GM12878 (cell line): ENCODE measurements around the gene GRAMD1B. TPM values are rescaled to one million over a fixed set of nuclear protein-coding genes. Genes with fewer than 3 reads are reported as not detected.
A peak's percentile ranks its signal among the peaks of the same experiment; 100 is the strongest.

Experiments
- ATAC-seq: fragments of 200-7000 bp; cut with Tn5 transposase; 3 replicates; pipeline ENCODE4 v1.9.1; 2020; ENCODE audit warnings: mild to moderate bottlenecking, moderate library complexity
- BruUV-seq: library from RNA; stranded (reverse); fragments of 400-500 nt; replicated peaks from 2 replicates; lab custom pipeline; 2021; lab: Mats Ljungman, UMichigan
- CTCF ChIA-PET: fragments of 300-600 bp; sonication (Branson Sonifier 250); formaldehyde crosslinking; extraction: SDS; loops from one replicate; lab custom pipeline; 2021; ENCODE audit warnings: inconsistent platforms; lab: Yijun Ruan, JAX
- POLR2A ChIA-PET: fragments of 350-600 bp; formaldehyde crosslinking; extraction: SDS; loops from one replicate; lab custom pipeline; 2021; ENCODE audit warnings: inconsistent platforms; lab: Charles Lee
- RAD21 ChIA-PET: fragments of 300-600 bp; sonication (Branson Sonifier 250); formaldehyde crosslinking; loops from one replicate; lab custom pipeline; 2023; ENCODE audit warnings: antibody characterized with exemption; ENCODE audit not compliant: unreplicated experiment; lab: Charles Lee
- SMC1A ChIA-PET: fragments of 300-600 bp; sonication (Branson Sonifier 250); formaldehyde crosslinking; loops from one replicate; lab custom pipeline; 2023; ENCODE audit not compliant: unreplicated experiment, uncharacterized antibody; lab: Charles Lee
- DNase-seq: peaks from one replicate; pipeline ENCODE4 v3.0.0-alpha.2; 2011; ENCODE audit warnings: low read depth, low spot score
- FAIRE-seq: peaks from 3 replicates; lab custom pipeline; 2011; peaks lifted over from hg19 to GRCh38; lab: Jason Lieb, UNC
- H2AFZ ChIP-seq: 2 replicates; pipeline ENCODE4 v1.6.0; 2011; ENCODE audit warnings: low read depth, low read length, control low read depth; ENCODE audit not compliant: control insufficient read depth
- H3K27ac ChIP-seq: 2 replicates; pipeline ENCODE4 v1.5.1; 2011; ENCODE audit warnings: control low read depth; ENCODE audit not compliant: control insufficient read depth, insufficient read depth
- H3K27me3 ChIP-seq, 2 experiments: replicated peaks in 1 of 2; 2 replicates each; pipeline versions ENCODE4 v1.6.0 to v1.6.1; 2011; ENCODE audit warnings: low read length in 1 of 2; ENCODE audit not compliant: control insufficient read depth in 2 of 2, insufficient read depth in 2 of 2
- H3K36me3 ChIP-seq, 2 experiments: 2 replicates each; pipeline ENCODE4 v1.5.1; 2011; ENCODE audit warnings: low read length in 1 of 2; ENCODE audit not compliant: control insufficient read depth in 2 of 2, insufficient read depth in 2 of 2
- H3K4me1 ChIP-seq: 2 replicates; pipeline ENCODE4 v1.6.1; 2011; ENCODE audit warnings: mild to moderate bottlenecking, low read length, moderate library complexity, mixed read lengths; ENCODE audit not compliant: control insufficient read depth, insufficient read depth
- H3K4me2 ChIP-seq: 2 replicates; pipeline ENCODE4 v1.6.0; 2011; ENCODE audit warnings: control low read depth; ENCODE audit not compliant: control insufficient read depth, insufficient read depth
- H3K4me3 ChIP-seq: fragments of 200-600 bp; sonication (generic); 2 replicates; pipeline ENCODE4 v1.5.1; 2016
- H3K79me2 ChIP-seq: 2 replicates; pipeline ENCODE4 v1.6.0; 2011; ENCODE audit warnings: low read length; ENCODE audit not compliant: control insufficient read depth, insufficient read depth
- H3K9ac ChIP-seq: 2 replicates; pipeline ENCODE4 v1.8.0; 2011; ENCODE audit warnings: low read length, control low read depth, mixed read lengths; ENCODE audit not compliant: control insufficient read depth, insufficient read depth
- H3K9me3 ChIP-seq: replicated peaks from 3 replicates; pipeline ENCODE4 v1.5.1; 2011; ENCODE audit warnings: mild to moderate bottlenecking, low read length; ENCODE audit not compliant: control insufficient read depth, insufficient read depth
- H4K20me1 ChIP-seq: 2 replicates; pipeline ENCODE4 v1.6.0; 2011; ENCODE audit not compliant: control insufficient read depth, insufficient read depth
- CHD2 ChIP-seq: IDR thresholded peaks from 2 replicates; pipeline ENCODE4 v1.6.1; 2011; ENCODE audit warnings: low read depth, low read length, improper control_type of control experiment, borderline replicate concordance
- FOXM1 ChIP-seq: IDR thresholded peaks from 2 replicates; pipeline ENCODE4 v1.6.1; 2012; ENCODE audit warnings: low read depth, mild to moderate bottlenecking, inconsistent platforms, low read length, moderate library complexity
- GATAD2B ChIP-seq: fragments of 450-650 bp; conservative IDR thresholded peaks from 2 replicates; pipeline ENCODE4 v1.6.1; 2017; ENCODE audit warnings: low read depth, mild to moderate bottlenecking, moderate library complexity
- IKZF1 ChIP-seq: fragments of 450-650 bp; conservative IDR thresholded peaks from 2 replicates; pipeline ENCODE4 v1.6.1; 2017; ENCODE audit warnings: antibody characterized with exemption, mild to moderate bottlenecking
- MEF2A ChIP-seq: IDR thresholded peaks from 2 replicates; pipeline ENCODE4 v1.6.1; 2011; ENCODE audit warnings: low read depth, mild to moderate bottlenecking, low read length, moderate library complexity; ENCODE audit not compliant: insufficient read depth
- NFYB ChIP-seq: IDR thresholded peaks from 2 replicates; pipeline ENCODE4 v1.6.1; 2011; ENCODE audit warnings: low read depth, mild to moderate bottlenecking, low read length, improper control_type of control experiment, moderate library complexity; ENCODE audit not compliant: insufficient read depth
- STAT1 ChIP-seq: fragments of 450-650 bp; conservative IDR thresholded peaks from 2 replicates; pipeline ENCODE4 v1.6.1; 2014; ENCODE audit warnings: antibody characterized with exemption, mild to moderate bottlenecking
- ZZZ3 ChIP-seq: IDR thresholded peaks from 2 replicates; pipeline ENCODE4 v1.6.1; 2011; ENCODE audit warnings: low read depth; ENCODE audit not compliant: control insufficient read depth, insufficient read length
- WGBS: methylation state at CpG from one replicate; pipeline ENCODE4 v1.1.6; 2016; ENCODE audit warnings: low lambda C conversion rate; ENCODE audit not compliant: insufficient replicate concordance, insufficient coverage; ENCODE audit errors: missing lambda C conversion rate; 5-methylcytosine and 5-hydroxymethylcytosine counted together
- in situ Hi-C: fragments of 300-500 bp; cut with MboI; formaldehyde crosslinking; loops from 9 replicates; pipeline ENCODE4 v1.14.3; 2018; ENCODE audit warnings: mixed read lengths
- intact Hi-C: fragments of 100-400 bp; cut with micrococcal nuclease; formaldehyde crosslinking; loops from one replicate; pipeline ENCODE4 v1.14.2; 2022; ENCODE audit not compliant: unreplicated experiment
- polyA plus RNA-seq, 11 experiments: library from polyadenylated mRNA; depleted of rRNA in 4 of 11; unstranded in 6 of 11; stranded (reverse) in 5 of 11; fragments of >200 nt; fragmentation: Nextera tagmentation in 4 of 11; fragmentation: Illumina TruSeq in 1 of 11; extraction: Ambion mirVana in 4 of 11; extraction: Trizol in 1 of 11; gene quantifications; 1 replicate in 1 of 11; 2 replicates in 10 of 11; pipeline versions ENCODE4 v1.2.1 to v1.2.3, GENCODE V29; 2011 to 2016; ENCODE audit warnings: inconsistent platforms in 2 of 11, missing spikeins in 2 of 11, low read depth in 1 of 11
- total RNA-seq, 4 experiments: library from RNA; depleted of rRNA in 3 of 4; stranded (reverse); fragments of >200 nt in 3 of 4; fragmentation: Illumina TruSeq in 1 of 4; extraction: Trizol in 1 of 4; gene quantifications; 2 replicates each; pipeline versions ENCODE4 v1.2.1 to v1.2.3, GENCODE V29; 2013 to 2021
- TF ChIP-seq, protein P1 (sequence below): IDR thresholded peaks from 2 replicates; pipeline ENCODE4 v1.6.1; 2011; ENCODE audit warnings: borderline replicate concordance, low read depth, mild to moderate bottlenecking, moderate library complexity, mixed read lengths, low read length; ENCODE audit not compliant: insufficient read depth; ENCODE audit errors: extremely low read length

Gene GRAMD1B
- total and polyA plus RNA-seq, 10 of the 15 experiments (the other 5 are each of a cell fraction or from before 2014, with no cell fraction given): 1.9 to 49.1 (median 26.9) TPM

- ChIA-PET SMC1A (no interaction called here), RAD21 (interaction anchor here (1.4 kb wide), 1 partner anchor 179 kb away, joined by 4 read pairs; no protein-coding TSS in a partner anchor), POLR2A (no interaction called here), CTCF (interaction anchor here (1.3 to 1.8 kb wide), 3 partner anchors 10 to 122 kb away, joined by 3 to 8 read pairs (median 3); no protein-coding TSS in a partner anchor)
- peaks cover 0 to 10% of the 10 kb centered on the region in 2 experiments; a peak in 3 of 4 replicates for H3K36me3 ChIP-seq
- H3K27ac ChIP-seq: no peak overlapping the region
- no peak overlapping the region for H3K4me2 ChIP-seq
- TF ChIP-seq CHD2: no peak
- TF ChIP-seq, protein P1, sequence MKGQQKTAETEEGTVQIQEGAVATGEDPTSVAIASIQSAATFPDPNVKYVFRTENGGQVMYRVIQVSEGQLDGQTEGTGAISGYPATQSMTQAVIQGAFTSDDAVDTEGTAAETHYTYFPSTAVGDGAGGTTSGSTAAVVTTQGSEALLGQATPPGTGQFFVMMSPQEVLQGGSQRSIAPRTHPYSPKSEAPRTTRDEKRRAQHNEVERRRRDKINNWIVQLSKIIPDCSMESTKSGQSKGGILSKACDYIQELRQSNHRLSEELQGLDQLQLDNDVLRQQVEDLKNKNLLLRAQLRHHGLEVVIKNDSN: peak; percentile 1
- no TSS peak for BruUV-seq
- H2AFZ ChIP-seq: no peak overlapping the region
- H4K20me1 ChIP-seq: no peaks in the 10 kb centered on the region
- no peak for DNase-seq
- no peak overlapping the region for H3K9ac ChIP-seq
- no peaks in the 10 kb centered on the region for H3K79me2 ChIP-seq
- no peak for FAIRE-seq
- intact Hi-C loops: no loop called here
- no peak overlapping the region for H3K4me3 ChIP-seq
- in situ Hi-C loops: no loop called here
- no peak for ATAC-seq
- WGBS: 39% methylated on average over 5 of the region's 5 CpGs
- H3K4me1 ChIP-seq: no peaks in the 10 kb centered on the region
- H3K27me3 ChIP-seq: no peaks in the 10 kb centered on the region
- H3K9me3 ChIP-seq: no peaks in the 10 kb centered on the region
Measured at GRCh38 chr11:123585706-123586105, 155.6 kb downstream of the GRAMD1B start.

DNA sequence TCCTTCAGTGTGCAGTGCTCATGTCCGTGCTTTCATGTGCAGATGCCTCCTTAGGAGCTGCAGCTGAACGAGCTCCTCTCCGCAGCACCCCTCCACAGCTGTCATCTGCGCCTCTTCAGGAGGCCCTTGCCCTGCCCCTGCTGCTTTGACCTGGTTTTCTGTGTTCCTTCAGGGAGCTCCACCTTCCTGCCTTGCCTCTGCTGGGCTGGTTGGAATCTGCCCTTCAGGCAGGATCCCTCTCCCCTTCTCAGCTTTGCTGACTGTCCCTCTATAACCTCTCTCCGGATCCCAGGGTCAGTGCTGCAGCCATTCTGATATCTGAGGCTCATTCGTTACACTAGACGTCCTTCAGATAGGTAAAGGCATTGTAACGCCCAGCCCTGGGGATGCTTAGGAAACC lies 156.5 kb downstream of the GRAMD1B start:
- TF ChIP-seq MEF2A (no peak), STAT1 (no peak), ZZZ3 (no peak), FOXM1 (no peak), IKZF1 (no peak), GATAD2B (no peak), NFYB (no peak)
- Histone ChIP-seq H3K27me3 (no peaks in the 10 kb centered on the region), H3K9ac (no peak overlapping the region), H3K4me2 (no peak overlapping the region), H2AFZ (no peak overlapping the region), H3K79me2 (no peaks in the 10 kb centered on the region), H3K36me3 (peaks cover 0 to 10% of the 10 kb centered on the region in 2 experiments; a peak in 3 of 4 replicates), H3K4me1 (no peaks in the 10 kb centered on the region), H3K27ac (no peak overlapping the region), H3K4me3 (no peak overlapping the region), H4K20me1 (no peaks in the 10 kb centered on the region), H3K9me3 (no peaks in the 10 kb centered on the region)
- in situ Hi-C loops (no loop called here), intact Hi-C loops (no loop called here)
- no peak for FAIRE-seq
- ChIA-PET SMC1A (no interaction called here), RAD21 (no interaction called here), CTCF (interaction anchor here (1.4 to 1.8 kb wide), 2 partner anchors 11 to 29 kb away, joined by 3 to 8 read pairs; no protein-coding TSS in a partner anchor), POLR2A (no interaction called here)
- ATAC-seq: no peak
- no peak for DNase-seq
- no TSS peak for BruUV-seq
- whole genome bisulfite sequencing: 47% methylated on average over 8 of the region's 8 CpGs
